Activated gamma-delta T cell (primary cell): ENCODE data around the gene DAB2.
"Not testable (repeated sequence)": the region's sequence is repeated elsewhere in the genome, so short reads cannot be mapped to it uniquely, and the experiment has no call there.

Source experiments
- DNase-seq: peaks from one replicate; lab custom pipeline; 2025; lab: John Stamatoyannopoulos, UW

Gene DAB2

GRCh38 chr5:39340506-39340905 is 84.3 kb downstream of the DAB2 start:
- no peak for DNase-seq

- DNase-seq = no peak
Observed at GRCh38 chr5:39337252-39337915, 87.4 kb downstream of the DAB2 start.

DNA sequence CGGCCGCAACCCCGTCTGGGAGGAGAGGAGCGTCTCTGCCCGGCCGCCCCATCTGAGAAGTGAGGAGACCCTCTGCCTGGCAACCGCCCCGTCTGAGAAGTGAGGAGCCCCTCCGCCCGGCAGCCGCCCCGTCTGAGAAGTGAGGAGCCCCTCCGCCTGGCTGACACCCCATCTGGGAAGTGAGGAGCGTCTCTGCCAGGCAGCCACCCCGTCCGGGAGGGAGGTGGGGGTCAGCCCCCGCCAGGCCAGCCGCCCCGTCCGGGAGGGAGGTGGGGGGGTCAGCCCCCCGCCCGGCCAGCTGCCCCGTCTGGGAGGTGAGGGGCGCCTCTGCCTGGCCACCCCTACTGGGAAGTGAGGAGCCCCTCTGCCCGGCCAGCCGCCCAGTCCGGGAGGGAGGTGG is 90.5 kb downstream of the DAB2 start:
- DNase-seq = not testable (repeated sequence)

DNA sequence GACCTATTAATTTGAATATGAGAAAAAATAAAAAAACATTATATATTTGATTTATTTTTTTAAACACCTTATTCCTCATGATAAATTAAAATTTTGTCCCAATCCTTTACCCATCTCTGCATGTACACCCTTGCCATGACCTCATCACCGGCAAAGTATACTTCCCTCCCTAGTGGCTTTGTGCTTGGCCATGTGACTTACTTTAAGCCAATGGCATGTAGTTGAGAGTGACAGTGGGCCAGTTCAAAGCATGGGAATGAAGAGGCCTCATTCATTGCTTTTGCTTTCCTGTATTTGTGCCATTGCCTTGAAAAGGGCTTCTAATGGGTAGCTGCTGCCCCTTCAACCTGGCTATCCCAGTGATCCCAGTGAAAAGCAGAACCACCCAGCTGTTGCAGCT is 91.7 kb downstream of the DAB2 start:
- DNase-seq = no peak

- DNase-seq = no peak
Observed at GRCh38 chr5:39331861-39332381, 92.9 kb downstream of the DAB2 start.

DNA sequence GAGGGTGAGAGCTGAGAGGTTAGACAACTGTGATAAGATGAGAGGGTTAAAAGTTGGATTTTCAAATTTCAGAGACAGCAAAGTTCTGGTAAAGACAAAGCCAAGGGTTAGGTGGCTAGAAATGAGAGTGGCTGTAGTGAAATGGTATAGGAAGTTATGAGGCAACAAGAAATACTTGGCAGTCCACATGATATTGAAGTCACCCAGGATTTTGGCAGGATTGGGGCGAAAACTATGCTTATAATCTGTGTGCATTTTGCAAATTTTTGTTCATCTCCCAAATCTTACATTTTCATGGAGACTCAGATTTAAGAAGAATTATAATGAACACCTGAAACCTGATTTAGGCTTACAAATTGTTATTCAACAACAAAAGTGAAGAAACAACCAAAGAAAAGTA is 96.0 kb downstream of the DAB2 start:
- DNase-seq = no peak

GRCh38 chr5:39323542-39323941 is 101.2 kb downstream of the DAB2 start:
- no peak for DNase-seq
